ENCODE results near the gene ACOX1. TPM values are rescaled to one million over a fixed set of nuclear protein-coding genes. Genes with fewer than 3 reads are reported as not detected.

The ACOX1 gene
- total and polyA plus RNA-seq, 2 of the 13 experiments (the other 11 are each of a cell fraction or from before 2014, with no cell fraction given), result 86.4 to 120 TPM

DNA sequence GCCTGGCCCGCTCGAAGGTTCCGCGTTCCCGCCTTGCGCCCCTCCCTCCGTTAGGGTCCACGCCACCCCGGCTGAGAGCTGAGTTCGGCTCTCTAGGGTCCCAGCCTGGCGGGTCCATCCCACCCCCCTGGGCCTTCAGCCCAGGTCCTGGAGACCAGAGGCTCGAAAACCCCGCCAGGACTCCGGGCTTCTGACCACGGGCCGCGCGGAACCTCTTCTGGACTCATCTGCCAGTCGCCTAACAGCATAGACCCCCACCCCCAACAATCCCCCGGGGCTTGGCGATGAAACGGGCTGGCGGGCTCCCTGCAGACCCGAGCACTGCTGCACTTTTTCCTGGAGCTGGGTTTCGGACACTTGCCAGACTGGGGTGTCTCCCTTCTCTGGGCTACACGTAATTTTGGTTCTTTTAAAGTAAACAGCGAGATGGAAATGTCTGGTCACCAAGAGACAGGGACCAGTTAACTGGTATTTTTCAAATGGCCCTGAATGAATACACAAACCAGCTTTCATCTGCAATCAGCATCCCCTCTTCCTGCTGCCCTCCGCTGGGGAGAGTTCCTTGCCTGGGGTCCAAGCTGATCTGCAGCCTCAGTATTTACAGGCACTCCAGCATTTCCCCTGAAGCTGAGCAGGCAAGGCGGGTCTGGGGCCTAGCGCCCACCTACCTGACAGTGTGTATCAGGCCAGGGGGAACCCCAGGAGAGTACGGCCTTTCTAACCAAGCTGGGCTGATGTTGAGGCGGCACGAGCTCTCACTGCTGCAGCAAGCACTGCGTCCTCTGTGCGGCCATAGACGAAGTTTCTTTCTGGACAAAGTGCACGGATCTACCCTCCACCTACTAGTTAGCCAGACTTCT, 81.6 kb downstream of the ACOX1 start (continued):
- TF ChIP-seq ZNF670 (CRISPR knock-in tag; IDR thresholded peaks at IDR 0.05; ENCODE audit: borderline replicate concordance), result no peak
- 0 out of 2 replicates have a peak, but pooled peaks have one; percentile 10 for TF ChIP-seq ZNF350 (CRISPR knock-in tag; IDR thresholded peaks at IDR 0.05; ENCODE audit: borderline replicate concordance, low read depth)
- 0 out of 2 replicates have a peak, but pooled peaks have one; percentile 15 for TF ChIP-seq HES4 (CRISPR knock-in tag; IDR thresholded peaks at IDR 0.05; ENCODE audit: borderline replicate concordance)
- TF ChIP-seq CCAR2 (optimal IDR thresholded peaks at IDR 0.05; ENCODE audit: low read depth, low read length), result no peak
- TF ChIP-seq RARG (CRISPR knock-in tag; IDR thresholded peaks at IDR 0.05; ENCODE audit: low read depth), result no peak
- no peak for TF ChIP-seq ARNT2 (CRISPR knock-in tag; IDR thresholded peaks at IDR 0.05; ENCODE audit: low read depth)
- TF ChIP-seq ZNF331 (CRISPR knock-in tag; IDR thresholded peaks at IDR 0.05), result no peak
- TF ChIP-seq ZNF451 (CRISPR knock-in tag; IDR thresholded peaks at IDR 0.05), result no peak
- no peak for TF ChIP-seq CERS6 (CRISPR knock-in tag; IDR thresholded peaks at IDR 0.05)
- TF ChIP-seq THAP8 (CRISPR knock-in tag; IDR thresholded peaks at IDR 0.05; ENCODE audit: borderline replicate concordance), result peak; percentile 86; the same call in 1 of the 2 replicates
- TF ChIP-seq, protein P1, sequence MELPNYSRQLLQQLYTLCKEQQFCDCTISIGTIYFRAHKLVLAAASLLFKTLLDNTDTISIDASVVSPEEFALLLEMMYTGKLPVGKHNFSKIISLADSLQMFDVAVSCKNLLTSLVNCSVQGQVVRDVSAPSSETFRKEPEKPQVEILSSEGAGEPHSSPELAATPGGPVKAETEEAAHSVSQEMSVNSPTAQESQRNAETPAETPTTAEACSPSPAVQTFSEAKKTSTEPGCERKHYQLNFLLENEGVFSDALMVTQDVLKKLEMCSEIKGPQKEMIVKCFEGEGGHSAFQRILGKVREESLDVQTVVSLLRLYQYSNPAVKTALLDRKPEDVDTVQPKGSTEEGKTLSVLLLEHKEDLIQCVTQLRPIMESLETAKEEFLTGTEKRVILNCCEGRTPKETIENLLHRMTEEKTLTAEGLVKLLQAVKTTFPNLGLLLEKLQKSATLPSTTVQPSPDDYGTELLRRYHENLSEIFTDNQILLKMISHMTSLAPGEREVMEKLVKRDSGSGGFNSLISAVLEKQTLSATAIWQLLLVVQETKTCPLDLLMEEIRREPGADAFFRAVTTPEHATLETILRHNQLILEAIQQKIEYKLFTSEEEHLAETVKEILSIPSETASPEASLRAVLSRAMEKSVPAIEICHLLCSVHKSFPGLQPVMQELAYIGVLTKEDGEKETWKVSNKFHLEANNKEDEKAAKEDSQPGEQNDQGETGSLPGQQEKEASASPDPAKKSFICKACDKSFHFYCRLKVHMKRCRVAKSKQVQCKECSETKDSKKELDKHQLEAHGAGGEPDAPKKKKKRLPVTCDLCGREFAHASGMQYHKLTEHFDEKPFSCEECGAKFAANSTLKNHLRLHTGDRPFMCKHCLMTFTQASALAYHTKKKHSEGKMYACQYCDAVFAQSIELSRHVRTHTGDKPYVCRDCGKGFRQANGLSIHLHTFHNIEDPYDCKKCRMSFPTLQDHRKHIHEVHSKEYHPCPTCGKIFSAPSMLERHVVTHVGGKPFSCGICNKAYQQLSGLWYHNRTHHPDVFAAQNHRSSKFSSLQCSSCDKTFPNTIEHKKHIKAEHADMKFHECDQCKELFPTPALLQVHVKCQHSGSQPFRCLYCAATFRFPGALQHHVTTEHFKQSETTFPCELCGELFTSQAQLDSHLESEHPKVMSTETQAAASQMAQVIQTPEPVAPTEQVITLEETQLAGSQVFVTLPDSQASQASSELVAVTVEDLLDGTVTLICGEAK (IDR thresholded peaks at IDR 0.05), result no peak
- TF ChIP-seq, protein P1 (CRISPR knock-in tag; IDR thresholded peaks at IDR 0.05), result no peak
- TF ChIP-seq POGK (CRISPR knock-in tag; conservative IDR thresholded peaks at IDR 0.05), result 0 out of 2 replicates have a peak, but pooled peaks have one; percentile 6
- TF ChIP-seq MTF1 (CRISPR knock-in tag; IDR thresholded peaks at IDR 0.05), result no peak
- no peak; the same call in 1 of the 2 replicates for TF ChIP-seq KMT2A (CRISPR knock-in tag; IDR thresholded peaks at IDR 0.05)
- no peak for TF ChIP-seq FOXJ3 (CRISPR knock-in tag; IDR thresholded peaks at IDR 0.05; ENCODE audit: borderline replicate concordance)
